SK-N-SH (cell line): ENCODE data around the gene PLEKHA8. TPM values are rescaled to one million over a fixed set of nuclear protein-coding genes. Genes with fewer than 3 reads are reported as not detected.

ENCODE experiments used
- CTCF ChIA-PET: fragments of 300-600, 350-600 bp; formaldehyde crosslinking; extraction: SDS; loops from one replicate; lab custom pipeline; 2021; lab: Yijun Ruan, JAX
- POLR2A ChIA-PET: fragments of 350-600 bp; sonication (Branson Sonifier 250); formaldehyde crosslinking; extraction: SDS; loops from one replicate; lab custom pipeline; 2020; ENCODE audit warnings: antibody characterized with exemption, inconsistent platforms; lab: Yijun Ruan, JAX
- DNase-seq: peaks from one replicate; pipeline ENCODE4 v3.0.0; 2012
- H2AFZ ChIP-seq: fragments of 200-600 bp; sonication (generic); 2 replicates; pipeline ENCODE4 v1.8.1; 2016; ENCODE audit warnings: antibody characterized with exemption, mild to moderate bottlenecking, low read depth
- H3F3A ChIP-seq: fragments of 200-600 bp; sonication (generic); replicated peaks from 2 replicates; pipeline ENCODE3; 2016; ENCODE audit warnings: antibody characterized with exemption, mild to moderate bottlenecking; ENCODE audit not compliant: insufficient read depth
- H3K27ac ChIP-seq, 2 experiments: fragments of 200-500 bp in 1 of 2; fragments of 200-600 bp in 1 of 2; sonication (Bioruptor generic) in 1 of 2; sonication (generic), shearing (Covaris generic) in 1 of 2; 2 replicates each; pipeline versions ENCODE4 v1.5.1 to v1.6.1; 2014 to 2016; ENCODE audit warnings: low read depth in 2 of 2, inconsistent platforms in 1 of 2, low read length in 1 of 2, mild to moderate bottlenecking in 1 of 2, mixed read lengths in 1 of 2
- H3K27me3 ChIP-seq: fragments of 200-600 bp; sonication (generic), shearing (Covaris generic); 2 replicates; pipeline ENCODE4 v1.6.1; 2016; ENCODE audit warnings: mixed run types; ENCODE audit not compliant: insufficient read depth
- H3K36me3 ChIP-seq, 2 experiments: fragments of 200-500 bp in 1 of 2; fragments of 200-600 bp in 1 of 2; sonication (Bioruptor generic) in 1 of 2; sonication (generic) in 1 of 2; replicated peaks in 1 of 2; 2 replicates each; pipeline versions ENCODE3 to v1.5.1; 2014 to 2016; ENCODE audit warnings: low read length in 1 of 2, mild to moderate bottlenecking in 1 of 2; ENCODE audit not compliant: insufficient read depth in 2 of 2, control insufficient read depth in 1 of 2
- H3K4me1 ChIP-seq, 2 experiments: fragments of 200-500 bp in 1 of 2; fragments of 200-600 bp in 1 of 2; sonication (Bioruptor generic) in 1 of 2; sonication (generic), shearing (Covaris generic) in 1 of 2; 2 replicates each; pipeline versions ENCODE4 v1.5.1 to v1.6.1; 2014 to 2016; ENCODE audit warnings: low read depth in 1 of 2, low read length in 1 of 2, mixed run types in 1 of 2; ENCODE audit not compliant: insufficient read depth in 2 of 2, control insufficient read depth in 1 of 2
- H3K4me2 ChIP-seq: fragments of 200-600 bp; sonication (generic), shearing (Covaris generic); 2 replicates; pipeline ENCODE4 v1.6.1; 2017; ENCODE audit warnings: mixed run types
- H3K4me3 ChIP-seq, 2 experiments: fragments of 200-500 bp in 1 of 2; fragments of 200-600 bp in 1 of 2; sonication (Bioruptor generic) in 1 of 2; sonication (generic), shearing (Covaris generic) in 1 of 2; 2 replicates each; pipeline versions ENCODE4 v1.5.1 to v1.8.1; 2014 to 2016; ENCODE audit warnings: low read depth in 2 of 2, inconsistent platforms in 1 of 2, low read length in 1 of 2, mild to moderate bottlenecking in 1 of 2, mixed read lengths in 1 of 2, moderate library complexity in 1 of 2
- H3K79me2 ChIP-seq: fragments of 200-600 bp; sonication (generic); 2 replicates; pipeline ENCODE4 v1.8.1; 2017; ENCODE audit warnings: mild to moderate bottlenecking; ENCODE audit not compliant: insufficient read depth
- H3K9ac ChIP-seq: fragments of 200-600 bp; sonication (generic); 2 replicates; pipeline ENCODE4 v1.6.1; 2017; ENCODE audit warnings: mixed run types
- H3K9me2 ChIP-seq: fragments of 200-600 bp; sonication (generic); 2 replicates; pipeline ENCODE4 v1.6.1; 2017; ENCODE audit warnings: mixed run types
- H3K9me3 ChIP-seq: fragments of 200-600 bp; sonication (generic); 2 replicates; pipeline ENCODE4 v1.6.1; 2017; ENCODE audit warnings: mixed run types, mild to moderate bottlenecking, moderate library complexity
- H4K20me1 ChIP-seq: fragments of 200-600 bp; sonication (generic); 2 replicates; pipeline ENCODE4 v1.6.1; 2017; ENCODE audit warnings: mild to moderate bottlenecking, mixed run types; ENCODE audit not compliant: insufficient read depth
- CTCF ChIP-seq: fragments of 200-600 bp; sonication (generic); IDR thresholded peaks from 2 replicates; pipeline ENCODE4 v1.6.1; 2017; ENCODE audit warnings: antibody characterized with exemption, mild to moderate bottlenecking, moderate library complexity
- EZH2phosphoT487 ChIP-seq: fragments of 200-600 bp; sonication (generic); IDR thresholded peaks from 2 replicates; pipeline ENCODE4 v1.6.1; 2017; ENCODE audit warnings: low read depth, mixed run types, mild to moderate bottlenecking, antibody characterized with exemption, moderate library complexity, borderline replicate concordance
- FOSL2 ChIP-seq: IDR thresholded peaks from 2 replicates; pipeline ENCODE4 v1.4.0; 2012; ENCODE audit warnings: low read depth, mild to moderate bottlenecking, moderate library complexity, borderline replicate concordance
- FOXJ3 ChIP-seq: sonication (generic); formaldehyde crosslinking; IDR thresholded peaks from 2 replicates; pipeline ENCODE4 v1.5.1; 2020; ENCODE audit warnings: mild to moderate bottlenecking, missing genetic modification reagents
- GABPA ChIP-seq: IDR thresholded peaks from 2 replicates; pipeline ENCODE4 v1.4.0; 2012; ENCODE audit warnings: low read depth, mild to moderate bottlenecking
- JUND ChIP-seq: IDR thresholded peaks from 2 replicates; pipeline ENCODE4 v1.4.0; 2012
- MAX ChIP-seq: IDR thresholded peaks from 2 replicates; pipeline ENCODE4 v1.4.0; 2012; ENCODE audit warnings: low read depth
- MEF2A ChIP-seq: IDR thresholded peaks from 2 replicates; pipeline ENCODE4 v1.4.0; 2012; ENCODE audit warnings: low read depth, borderline replicate concordance
- MXI1 ChIP-seq: IDR thresholded peaks from 2 replicates; pipeline ENCODE4 v1.6.1; 2012; ENCODE audit warnings: mild to moderate bottlenecking, low read depth, low read length, improper control_type of control experiment
- NFIC ChIP-seq: IDR thresholded peaks from 2 replicates; pipeline ENCODE4 v1.4.0; 2012; ENCODE audit warnings: borderline replicate concordance
- POLR2AphosphoS5 ChIP-seq: IDR thresholded peaks from 2 replicates; pipeline ENCODE4 v1.6.1; 2012; ENCODE audit warnings: low read depth, low read length
- RAD21 ChIP-seq: IDR thresholded peaks from 2 replicates; pipeline ENCODE4 v1.6.1; 2012; ENCODE audit warnings: mild to moderate bottlenecking, low read length
- RCOR1 ChIP-seq: fragments of 150-350 bp; IDR thresholded peaks from 2 replicates; pipeline ENCODE4 v1.6.1; 2017; ENCODE audit warnings: antibody characterized with exemption, low read length
- REST ChIP-seq: IDR thresholded peaks from 2 replicates; pipeline ENCODE4 v1.6.1; 2012; ENCODE audit warnings: mild to moderate bottlenecking, low read depth, low read length, moderate library complexity
- RXRA ChIP-seq: IDR thresholded peaks from 2 replicates; pipeline ENCODE4 v1.4.0; 2012; ENCODE audit warnings: low read depth, mild to moderate bottlenecking, borderline replicate concordance
- SIN3A ChIP-seq: IDR thresholded peaks from 2 replicates; pipeline ENCODE4 v1.6.1; 2012; ENCODE audit warnings: low read depth, mild to moderate bottlenecking, low read length, moderate library complexity, borderline replicate concordance
- SMC3 ChIP-seq: IDR thresholded peaks from 2 replicates; pipeline ENCODE4 v1.6.1; 2012; ENCODE audit warnings: low read depth, low read length, improper control_type of control experiment
- TAF1 ChIP-seq: IDR thresholded peaks from 2 replicates; pipeline ENCODE4 v1.6.1; 2012; ENCODE audit warnings: low read depth, mild to moderate bottlenecking, low read length, moderate library complexity, borderline replicate concordance
- TEAD4 ChIP-seq: IDR thresholded peaks from 2 replicates; pipeline ENCODE4 v1.4.0; 2012; ENCODE audit warnings: mild to moderate bottlenecking, borderline replicate concordance; ENCODE audit not compliant: insufficient read depth
- YY1 ChIP-seq: IDR thresholded peaks from 2 replicates; pipeline ENCODE4 v1.4.0; 2012; ENCODE audit warnings: low read depth, mild to moderate bottlenecking
- WGBS: methylation state at CpG from one replicate; pipeline ENCODE4 v1.1.6; 2017; ENCODE audit warnings: low lambda C conversion rate; 5-methylcytosine and 5-hydroxymethylcytosine counted together
- polyA plus RNA-seq, 3 experiments: library from polyadenylated mRNA; depleted of rRNA; stranded (reverse); fragments of >200 nt; gene quantifications; 2 replicates each; pipeline ENCODE4 v1.2.3, GENCODE V29; 2012

Gene PLEKHA8
- polyA plus RNA-seq, 1 of the 3 experiments (the other 2 are of a cell fraction), result 4.9 TPM

- TF ChIP-seq CTCF, result no peak
Observed at GRCh38 chr7:30177965-30178364, 149.8 kb downstream of the PLEKHA8 start (continued).

GRCh38 chr7:30178748-30179436, 150.7 kb downstream of the PLEKHA8 start:
- ChIA-PET CTCF (interaction anchor here (1.5 kb wide), 1 partner anchor 17 kb away, joined by 3 read pairs; no protein-coding TSS in a partner anchor), POLR2A (no interaction called here)
- no peaks in the 10 kb centered on the region for H3K27me3 ChIP-seq
- no peak overlapping the region for H3K9ac ChIP-seq
- H3K79me2 ChIP-seq, result no peaks in the 10 kb centered on the region
- DNase-seq, result no peak
- H3K27ac ChIP-seq, result no peak overlapping the region
- H4K20me1 ChIP-seq, result no peaks in the 10 kb centered on the region
- TF ChIP-seq MEF2A (no peak), SIN3A (no peak), SMC3 (no peak), GABPA (no peak), MXI1 (no peak), YY1 (no peak), MAX (no peak), RXRA (no peak), TAF1 (no peak), RCOR1 (no peak), TEAD4 (no peak), REST (no peak), RAD21 (no peak), FOXJ3 (CRISPR knock-in tag) (no peak), FOSL2 (no peak), NFIC (no peak), JUND (no peak), EZH2phosphoT487 (no peak), POLR2AphosphoS5 (no peak)
- no peak overlapping the region for H3K4me3 ChIP-seq
- no peaks in the 10 kb centered on the region for H3K36me3 ChIP-seq
- peaks cover 0 to 6% of the 10 kb centered on the region in 2 experiments; a peak in 2 of 4 replicates for H3K4me1 ChIP-seq
- no peaks in the 10 kb centered on the region for H3F3A ChIP-seq
- H3K4me2 ChIP-seq, result no peak overlapping the region
- no peaks in the 10 kb centered on the region for H3K9me3 ChIP-seq
- WGBS, result 75% methylated on average over 3 of the region's 3 CpGs
- no peaks in the 10 kb centered on the region for H3K9me2 ChIP-seq
- no peak overlapping the region for H2AFZ ChIP-seq
